H1 (cell line): ENCODE measurements around the gene FLOT1. TPM values are rescaled to one million over a fixed set of nuclear protein-coding genes. Genes with fewer than 3 reads are reported as not detected.

Experiments
- CTCF ChIA-PET: fragments of 300-600 bp; sonication (Branson Sonifier 250); formaldehyde crosslinking; loops from one replicate; lab custom pipeline; 2021; ENCODE audit not compliant: partially characterized antibody; lab: Charles Lee
- POLR2A ChIA-PET: fragments of 300-600 bp; sonication (Branson Sonifier 250); formaldehyde crosslinking; loops from one replicate; lab custom pipeline; 2021; ENCODE audit warnings: inconsistent platforms; ENCODE audit not compliant: partially characterized antibody; lab: Charles Lee
- DNase-seq, 2 experiments: peaks; one replicate each; pipeline versions ENCODE4 v3.0.0 to v3.0.0-alpha.2; 2010 to 2022; ENCODE audit warnings: low spot score in 2 of 2, low read depth in 1 of 2, mixed read lengths in 1 of 2
- FAIRE-seq: peaks from 2 replicates; lab custom pipeline; 2011; peaks lifted over from hg19 to GRCh38; lab: Jason Lieb, UNC
- H2AFZ ChIP-seq: 2 replicates; pipeline ENCODE4 v1.8.1; 2012; ENCODE audit warnings: low read length, inconsistent platforms
- H2AK5ac ChIP-seq: 2 replicates; pipeline ENCODE4 v1.6.1; 2013; ENCODE audit warnings: low read depth, low read length
- H2BK120ac ChIP-seq: replicated peaks from 2 replicates; pipeline ENCODE3; 2013; ENCODE audit warnings: low read depth, low read length, inconsistent platforms
- H2BK12ac ChIP-seq: 2 replicates; pipeline ENCODE4 v1.6.1; 2013; ENCODE audit warnings: low read depth, low read length
- H2BK15ac ChIP-seq: 2 replicates; pipeline ENCODE4 v1.6.1; 2013; ENCODE audit warnings: low read length
- H2BK20ac ChIP-seq: 2 replicates; pipeline ENCODE4 v1.6.1; 2013; ENCODE audit warnings: low read length
- H2BK5ac ChIP-seq: 2 replicates; pipeline ENCODE4 v1.6.1; 2013; ENCODE audit warnings: low read depth, low read length
- H3K14ac ChIP-seq: 2 replicates; pipeline ENCODE4 v1.6.1; 2013; ENCODE audit warnings: inconsistent platforms; ENCODE audit not compliant: insufficient read length
- H3K18ac ChIP-seq: 2 replicates; pipeline ENCODE4 v1.6.1; 2013; ENCODE audit warnings: low read length; ENCODE audit errors: extremely low read depth
- H3K23ac ChIP-seq: 2 replicates; pipeline ENCODE4 v1.6.1; 2013; ENCODE audit warnings: inconsistent platforms; ENCODE audit not compliant: insufficient read length
- H3K23me2 ChIP-seq: 2 replicates; pipeline ENCODE4 v1.6.1; 2013; ENCODE audit warnings: low read depth, low read length
- H3K27ac ChIP-seq: 2 replicates; pipeline ENCODE4 v1.6.1; 2011; ENCODE audit warnings: low read depth, low read length, inconsistent platforms
- H3K27me3 ChIP-seq, 4 experiments: replicated peaks in 1 of 4; 1 replicate in 1 of 4; 2 replicates in 3 of 4; pipeline versions ENCODE4 v1.6.1 to v1.8.1; 2011 to 2013; ENCODE audit warnings: low read length in 3 of 4, mild to moderate bottlenecking in 3 of 4, inconsistent platforms in 2 of 4, mixed read lengths in 2 of 4, moderate library complexity in 1 of 4; ENCODE audit not compliant: control insufficient read depth in 3 of 4, insufficient read depth in 3 of 4; ENCODE audit errors: extremely low read depth in 1 of 4
- H3K36me3 ChIP-seq, 4 experiments: 2 replicates each; pipeline versions ENCODE4 v1.6.1 to v1.8.1; 2011 to 2013; ENCODE audit warnings: mild to moderate bottlenecking in 4 of 4, low read length in 3 of 4, moderate library complexity in 2 of 4, control low read depth in 1 of 4, inconsistent platforms in 1 of 4; ENCODE audit not compliant: insufficient read depth in 4 of 4, control insufficient read depth in 2 of 4
- H3K4ac ChIP-seq: replicated peaks from 2 replicates; pipeline ENCODE3; 2013; ENCODE audit warnings: low read length, low read depth, mixed read lengths, inconsistent platforms; ENCODE audit not compliant: insufficient read length
- H3K4me1 ChIP-seq, 4 experiments: replicated peaks in 1 of 4; 1 replicate in 1 of 4; 2 replicates in 3 of 4; pipeline versions ENCODE4 v1.6.1 to v1.8.1; 2011 to 2013; ENCODE audit warnings: low read length in 3 of 4, inconsistent platforms in 2 of 4, mixed read lengths in 1 of 4; ENCODE audit not compliant: insufficient read depth in 4 of 4, control insufficient read depth in 3 of 4
- H3K4me2 ChIP-seq, 2 experiments: 2 replicates each; pipeline versions ENCODE4 v1.6.1 to v1.8.1; 2011 to 2013; ENCODE audit warnings: low read depth in 2 of 2, low read length in 2 of 2, control low read depth in 1 of 2, inconsistent platforms in 1 of 2, mild to moderate bottlenecking in 1 of 2; ENCODE audit not compliant: insufficient read depth in 1 of 2
- H3K4me3 ChIP-seq, 4 experiments: fragments of 200-600, 300-600 bp in 1 of 4; sonication (generic), shearing (Covaris generic), sonication (Bioruptor Twin) in 1 of 4; 2 replicates each; pipeline versions ENCODE4 v1.5.1 to v1.8.1; 2011 to 2016; ENCODE audit warnings: low read length in 4 of 4, low read depth in 3 of 4, control low read depth in 2 of 4, inconsistent platforms in 2 of 4, mild to moderate bottlenecking in 2 of 4, mixed read lengths in 1 of 4, moderate library complexity in 1 of 4; ENCODE audit not compliant: insufficient read depth in 2 of 4; ENCODE audit errors: extremely low read depth in 1 of 4
- H3K56ac ChIP-seq: replicated peaks from 2 replicates; pipeline ENCODE3; 2013; ENCODE audit warnings: low read depth, mild to moderate bottlenecking, mixed read lengths, low read length, inconsistent platforms; ENCODE audit not compliant: insufficient read length
- H3K79me1 ChIP-seq: 2 replicates; pipeline ENCODE4 v1.6.1; 2013; ENCODE audit warnings: low read depth, low read length, control low read depth
- H3K79me2 ChIP-seq, 2 experiments: 2 replicates each; pipeline versions ENCODE4 v1.6.1 to v1.8.1; 2012 to 2013; ENCODE audit warnings: low read length in 2 of 2, mild to moderate bottlenecking in 2 of 2, inconsistent platforms in 1 of 2; ENCODE audit not compliant: insufficient read depth in 2 of 2, control insufficient read depth in 1 of 2
- H3K9ac ChIP-seq, 4 experiments: replicated peaks in 1 of 4; 1 replicate in 1 of 4; 2 replicates in 3 of 4; pipeline versions ENCODE4 v1.6.1 to v1.8.1; 2011 to 2013; ENCODE audit warnings: low read depth in 3 of 4, low read length in 3 of 4, control low read depth in 2 of 4, mild to moderate bottlenecking in 2 of 4, moderate library complexity in 2 of 4, inconsistent platforms in 1 of 4; ENCODE audit errors: extremely low read depth in 1 of 4
- H3K9me3 ChIP-seq, 2 experiments: 2 replicates each; pipeline versions ENCODE4 v1.6.1 to v1.8.1; 2012 to 2013; ENCODE audit warnings: mild to moderate bottlenecking in 2 of 2, moderate library complexity in 2 of 2, control low read depth in 1 of 2, inconsistent platforms in 1 of 2, low read depth in 1 of 2, low read length in 1 of 2, mixed read lengths in 1 of 2; ENCODE audit not compliant: insufficient read depth in 2 of 2
- H4K20me1 ChIP-seq, 2 experiments: replicated peaks in 1 of 2; 2 replicates each; pipeline versions ENCODE3 to v1.8.1; 2011 to 2013; ENCODE audit warnings: inconsistent platforms in 2 of 2, low read length in 2 of 2, mild to moderate bottlenecking in 1 of 2; ENCODE audit not compliant: insufficient read depth in 2 of 2, control insufficient read depth in 1 of 2
- H4K5ac ChIP-seq: 2 replicates; pipeline ENCODE4 v1.6.1; 2013; ENCODE audit warnings: low read length, low read depth, mixed read lengths, inconsistent platforms; ENCODE audit not compliant: insufficient read length
- H4K8ac ChIP-seq: 2 replicates; pipeline ENCODE4 v1.8.0; 2013; ENCODE audit warnings: mild to moderate bottlenecking, moderate library complexity, low read length, inconsistent platforms; ENCODE audit not compliant: insufficient read depth; ENCODE audit errors: extremely low read depth
- H4K91ac ChIP-seq: replicated peaks from 2 replicates; pipeline ENCODE3; 2013; ENCODE audit warnings: low read length, mixed read lengths, inconsistent platforms; ENCODE audit not compliant: insufficient read length
- BACH1 ChIP-seq: IDR thresholded peaks from 2 replicates; pipeline ENCODE4 v1.6.1; 2012; ENCODE audit warnings: low read length, improper control_type of control experiment
- CBX8 ChIP-seq: fragments of 300-800, 300-1000 bp; sonication (generic); IDR thresholded peaks from 2 replicates; pipeline ENCODE4 v1.7.1; 2016; ENCODE audit warnings: low read depth, low read length, borderline replicate concordance
- CHD2 ChIP-seq: IDR thresholded peaks from 2 replicates; pipeline ENCODE4 v1.6.1; 2012; ENCODE audit warnings: low read length, improper control_type of control experiment
- CTBP2 ChIP-seq: IDR thresholded peaks from 2 replicates; pipeline ENCODE4 v1.7.0; 2011; ENCODE audit warnings: borderline replicate concordance, mild to moderate bottlenecking, moderate library complexity, mixed read lengths, low read length; ENCODE audit not compliant: insufficient read depth, insufficient read length
- E2F6 ChIP-seq: IDR thresholded peaks from 2 replicates; pipeline ENCODE4 v1.6.1; 2012; ENCODE audit warnings: inconsistent platforms
- HDAC2 ChIP-seq, 2 experiments: fragments of 300-600 bp in 1 of 2; sonication (generic) in 1 of 2; IDR thresholded peaks; 2 replicates each; pipeline ENCODE4 v1.6.1; 2011 to 2012; ENCODE audit warnings: low read depth in 2 of 2, low read length in 2 of 2, mild to moderate bottlenecking in 2 of 2, moderate library complexity in 2 of 2, borderline replicate concordance in 1 of 2, inconsistent platforms in 1 of 2
- HDAC6 ChIP-seq: IDR thresholded peaks from one replicate; pipeline ENCODE4 v1.7.1; 2012; ENCODE audit warnings: low read depth, mild to moderate bottlenecking, inconsistent platforms, low read length, moderate library complexity
- RAD21 ChIP-seq, 2 experiments: IDR thresholded peaks in 1 of 2; conservative IDR thresholded peaks in 1 of 2; 2 replicates each; pipeline ENCODE4 v1.6.1; 2011; ENCODE audit warnings: low read depth in 2 of 2, low read length in 2 of 2, improper control_type of control experiment in 1 of 2, inconsistent platforms in 1 of 2, mild to moderate bottlenecking in 1 of 2, moderate library complexity in 1 of 2
- WGBS, 2 experiments: shearing (Covaris generic) in 1 of 2; methylation state at CpG; one replicate each; pipeline versions ENCODE4 v1.1.6 to v1.1.7; 2013 to 2015; ENCODE audit warnings: low lambda C conversion rate in 2 of 2, mixed read lengths in 2 of 2, inconsistent platforms in 1 of 2, low coverage in 1 of 2, missing lambda C conversion rate in 1 of 2; ENCODE audit not compliant: insufficient replicate concordance in 2 of 2, insufficient coverage in 1 of 2, insufficient read length in 1 of 2; ENCODE audit errors: extremely low coverage in 1 of 2, missing lambda C conversion rate in 1 of 2; 5-methylcytosine and 5-hydroxymethylcytosine counted together
- polyA plus RNA-seq, 7 experiments: library from polyadenylated mRNA; depleted of rRNA in 3 of 7; stranded (reverse) in 5 of 7; unstranded in 2 of 7; fragments of >200 nt in 5 of 7; fragments of 200-250 nt in 2 of 7; gene quantifications; 1 replicate in 5 of 7; 2 replicates in 1 of 7; 4 replicates in 1 of 7; pipeline versions ENCODE4 v1.2.1 to v1.2.3, GENCODE V29; 2011 to 2013; ENCODE audit warnings: missing spikeins in 2 of 7, mixed read lengths in 2 of 7
- total RNA-seq: library from RNA; stranded (reverse); fragmentation: NEBNext Ultra II Directional; extraction: Animal tissue kit (Norgen Biotek cat#: 25700); gene quantifications from 2 replicates; pipeline ENCODE4 v1.2.1, GENCODE V29; 2021

The FLOT1 gene
- total and polyA plus RNA-seq, 2 of the 8 experiments (the other 6 are each of a cell fraction or from before 2014, with no cell fraction given) = 87.5 to 88.1 TPM

DNA sequence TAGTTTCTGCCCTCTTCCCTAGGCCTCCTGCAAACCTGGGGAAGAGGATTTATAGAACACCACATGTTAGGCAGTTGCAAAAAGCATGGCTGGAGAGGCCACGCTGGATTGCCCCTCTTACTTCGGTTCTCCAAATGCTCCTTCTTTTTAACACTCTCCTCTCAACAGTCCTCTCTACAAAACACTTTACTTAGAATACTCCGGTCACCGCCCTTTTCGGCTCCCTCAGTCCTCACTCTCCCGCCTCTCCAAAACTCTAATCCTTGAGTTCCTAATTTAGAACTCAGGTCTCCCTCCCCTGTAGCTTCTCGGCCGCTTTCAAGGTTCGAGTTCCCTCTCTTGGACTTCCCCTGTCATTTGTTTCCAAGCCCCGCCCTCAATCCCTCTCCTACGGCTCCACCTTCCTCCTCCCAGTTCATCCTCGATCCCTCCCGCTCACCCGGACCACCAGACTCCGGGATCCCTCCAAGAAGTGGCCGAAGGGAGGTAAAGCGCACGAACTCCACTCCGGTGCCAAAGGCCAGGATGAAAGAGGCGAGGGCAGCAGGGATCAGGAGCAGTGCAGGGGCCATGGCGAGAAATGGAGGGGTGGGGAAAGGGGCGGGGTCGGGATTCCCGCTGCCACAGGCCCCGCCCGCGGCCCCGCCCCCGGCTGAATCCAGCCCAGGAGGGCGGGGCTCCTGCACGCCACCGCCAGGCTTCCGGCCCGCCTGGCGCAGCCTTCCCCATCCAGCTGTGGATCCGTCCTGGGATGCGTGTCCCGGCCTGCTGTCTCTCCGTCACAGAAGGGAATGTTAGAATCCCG lies 51.9 kb downstream of the FLOT1 start, which contains the start of gene NRM:
NRM (minus strand) TSS at position 582 of the 805 bp plus-strand sequence; CDS start at position 572, 10 bp downstream.
- Histone ChIP-seq H2BK15ac (peak within 1 kb of the TSS; percentile 92; the same call in 1 of the 2 replicates), H3K79me2 (peaks cover 0 to 3% of the 10 kb centered on the region in 2 experiments; a peak in 1 of 4 replicates), H4K91ac (peak within 1 kb of the TSS; percentile 99), H3K79me1 (0 out of 2 replicates have a peak, but pooled peaks cover 4% of the 10 kb centered on the region), H3K4me3 (peak within 1 kb of the TSS; percentile 86 to 92 (median 88)), H2AFZ (peak within 1 kb of the TSS; percentile 80), H3K56ac (peak within 1 kb of the TSS; percentile 95), H3K4me1 (peaks cover 0 to 23% (median 17%) of the 10 kb centered on the region in 4 experiments; a peak in 6 of 7 replicates), H3K18ac (peak within 1 kb of the TSS; percentile 98), H3K23me2 (peaks cover 13% of the 10 kb centered on the region), H2BK120ac (no peak within 1 kb of the TSS), H4K5ac (peak within 1 kb of the TSS; percentile 100), H2BK12ac (peak within 1 kb of the TSS; percentile 89; the same call in 1 of the 2 replicates), H3K9ac (peak within 1 kb of the TSS in 3 of 4 experiments; percentile 46 to 87 (median 58); a peak in 6 of 7 replicates), H2AK5ac (peak within 1 kb of the TSS; percentile 69; the same call in 1 of the 2 replicates), H4K8ac (peak within 1 kb of the TSS; percentile 62; the same call in 1 of the 2 replicates), H3K14ac (no peak within 1 kb of the TSS), H3K4me2 (peak within 1 kb of the TSS; percentile 82 to 94), H3K36me3 (no peaks in the 10 kb centered on the region; a peak in 1 of 8 replicates), H3K9me3 (no peaks in the 10 kb centered on the region), H3K27me3 (no peaks in the 10 kb centered on the region), H4K20me1 (no peaks in the 10 kb centered on the region), H3K4ac (peak within 1 kb of the TSS; percentile 66), H3K23ac (no peak within 1 kb of the TSS), H3K27ac (no peak within 1 kb of the TSS; the same call in none of the 2 replicates), H2BK5ac (peak within 1 kb of the TSS; percentile 97), H2BK20ac (0 out of 2 replicates have a peak within 1 kb of the TSS, but pooled peaks have one; percentile 15)
- POLR2A ChIA-PET = interaction anchor here (0.9 to 26.7 kb wide), 10 partner anchors 9 to 80 kb away, joined by 3 to 732 read pairs (median 6); partner anchors contain the start of genes DHX16, FLOT1, IER3 and MDC1
- FAIRE-seq = no peak
- DNase-seq = peak in 1 of 2 experiments; percentile 89
- WGBS, 2 experiments = 4% methylated on average over 26 of the region's 40 CpGs; no CpG with 5 or more reads in 1 of the 2 experiments
- CTCF ChIA-PET = interaction anchor here (0.6 to 3.7 kb wide), 10 partner anchors 9 to 393 kb away, joined by 3 to 28 read pairs (median 7); partner anchors contain the start of gene MDC1
- TF ChIP-seq BACH1 (0 out of 2 replicates have a peak, but pooled peaks have one; percentile 31), RAD21 (IDR thresholded peaks at IDR 0.05 in 1 of 2, conservative IDR thresholded peaks at IDR 0.05 in 1 of 2; ENCODE audit: low read depth in 2 of 2, low read length in 2 of 2) (no peak), HDAC6 (no peak), E2F6 (peak; percentile 20; the same call in 1 of the 2 replicates), CBX8 (no peak), HDAC2 (IDR thresholded peaks at IDR 0.05; ENCODE audit: borderline replicate concordance in 1 of 2, low read depth in 2 of 2, low read length in 2 of 2) (peak in 1 of 2 experiments; percentile 82; a peak in 2 of 4 replicates), CTBP2 (peak; percentile 36), CHD2 (no peak)
